Measurements from ENCODE around the gene TMEM130. TPM values are rescaled to one million over a fixed set of nuclear protein-coding genes. Genes with fewer than 3 reads are reported as not detected.

TMEM130 gene
- total and polyA plus RNA-seq, 9 of the 15 experiments (the other 6 are each of a cell fraction or from before 2014, with no cell fraction given), result 0.07 TPM; not detected in 8

- TF ChIP-seq ZFP36 (IDR thresholded peaks at IDR 0.05; ENCODE audit: low read depth, low read length, partially characterized antibody) (no peak), ZNF609 (CRISPR knock-in tag; IDR thresholded peaks at IDR 0.05; ENCODE audit: borderline replicate concordance) (no peak), ZNF121 (CRISPR knock-in tag; conservative IDR thresholded peaks at IDR 0.05) (no peak), E2F1 (CRISPR knock-in tag; IDR thresholded peaks at IDR 0.05) (peak; percentile 91), SUPT5H (IDR thresholded peaks at IDR 0.05) (peak; percentile 85), BRD9 (IDR thresholded peaks at IDR 0.05; ENCODE audit: low read depth, partially characterized antibody) (no peak), SMAD1 (IDR thresholded peaks at IDR 0.05; ENCODE audit: low read depth, low read length, partially characterized antibody) (no peak), HNRNPLL (IDR thresholded peaks at IDR 0.05; ENCODE audit: low read depth, low read length, poor library complexity, severe bottlenecking) (no peak), STAT5B (CRISPR knock-in tag; IDR thresholded peaks at IDR 0.05) (no peak), TRIM25 (IDR thresholded peaks at IDR 0.05; ENCODE audit: borderline replicate concordance) (no peak), ZNF3 (CRISPR knock-in tag; IDR thresholded peaks at IDR 0.05) (no peak), CC2D1A (IDR thresholded peaks at IDR 0.05) (no peak), CREB1 (IDR thresholded peaks at IDR 0.05) (peak; percentile 60), CREB1 (CRISPR knock-in tag; IDR thresholded peaks at IDR 0.05) (peak; percentile 55; the same call in 1 of the 2 replicates), MBD2 (IDR thresholded peaks at IDR 0.05; ENCODE audit: borderline replicate concordance, low read depth) (0 out of 2 replicates have a peak, but pooled peaks have one; percentile 53), TCF3 (CRISPR knock-in tag; IDR thresholded peaks at IDR 0.05) (peak; percentile 41), MIER1 (IDR thresholded peaks at IDR 0.05; ENCODE audit: low read depth) (no peak), POLR2H (tag; IDR thresholded peaks at IDR 0.05; ENCODE audit: low read depth) (no peak), NFRKB (IDR thresholded peaks at IDR 0.05; ENCODE audit: low read depth) (no peak), ILF3 (IDR thresholded peaks at IDR 0.05; ENCODE audit: borderline replicate concordance) (peak; percentile 85; the same call in 1 of the 2 replicates), SREBF1 (IDR thresholded peaks at IDR 0.05; ENCODE audit: borderline replicate concordance, low read depth, low read length) (no peak), CBX1 (IDR thresholded peaks at IDR 0.05; ENCODE audit: low read depth) (peak; percentile 20; the same call in 1 of the 2 replicates)
These were observed 8.8 kb upstream of the TMEM130 start, which contains the start of gene TRRAP (continued) for GRCh38 chr7:98878365-98879197.

All from K562 (cell line).